GM21390 (cell line): ENCODE measurements around the gene CTIF.

Experiments
- ATAC-seq: cut with Tn5 transposase; IDR thresholded peaks from one replicate; pipeline ENCODE4 v1.9.1; 2021; ENCODE audit not compliant: unreplicated experiment

The CTIF gene

DNA sequence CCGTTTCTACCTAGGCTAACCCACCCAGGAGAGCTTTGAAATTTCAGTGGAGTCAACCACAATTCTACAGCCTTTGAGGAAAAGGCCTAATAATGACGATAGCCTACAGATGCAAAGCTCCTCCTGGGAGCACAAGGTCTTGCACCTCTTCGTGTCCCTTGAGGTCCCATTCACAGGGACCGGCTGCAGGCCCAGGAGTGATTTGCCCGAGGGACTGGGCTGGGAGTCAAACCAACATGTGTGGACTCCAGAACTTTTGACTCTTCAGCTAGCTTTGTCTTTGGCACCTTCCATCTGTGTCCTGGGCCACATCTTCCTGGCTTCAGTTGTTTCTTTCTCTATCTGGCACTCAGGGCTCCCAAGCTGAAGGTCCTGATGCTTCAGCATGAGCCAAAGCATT is 335.4 kb downstream of the CTIF start:
- ATAC-seq: no peak

DNA sequence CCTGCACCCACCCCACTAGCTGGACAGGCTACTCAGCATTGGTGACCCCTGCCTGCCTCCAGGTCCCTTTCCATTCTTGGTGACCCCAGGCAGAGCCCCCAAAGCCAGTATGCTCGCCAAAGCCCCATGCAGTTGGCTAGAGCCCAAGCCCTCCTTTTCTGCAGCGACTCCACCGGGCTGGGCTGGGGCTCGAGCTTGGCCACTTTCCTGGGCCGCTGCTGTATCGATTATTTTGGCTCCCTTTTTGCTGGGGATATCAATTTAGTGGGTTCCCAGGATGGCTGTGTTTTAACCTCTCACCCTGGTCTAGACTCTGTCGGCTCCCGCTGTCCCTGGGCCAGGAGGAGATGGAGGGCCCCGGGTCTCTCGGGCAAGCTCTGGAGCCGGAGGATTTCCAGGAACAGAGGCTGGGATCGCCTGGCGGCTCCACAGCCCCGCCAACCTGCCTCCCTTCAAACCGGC is 335.9 kb downstream of the CTIF start:
- ATAC-seq: no peak

GRCh38 chr18:48875314-48875941 is 336.6 kb downstream of the CTIF start:
- no peak for ATAC-seq

DNA sequence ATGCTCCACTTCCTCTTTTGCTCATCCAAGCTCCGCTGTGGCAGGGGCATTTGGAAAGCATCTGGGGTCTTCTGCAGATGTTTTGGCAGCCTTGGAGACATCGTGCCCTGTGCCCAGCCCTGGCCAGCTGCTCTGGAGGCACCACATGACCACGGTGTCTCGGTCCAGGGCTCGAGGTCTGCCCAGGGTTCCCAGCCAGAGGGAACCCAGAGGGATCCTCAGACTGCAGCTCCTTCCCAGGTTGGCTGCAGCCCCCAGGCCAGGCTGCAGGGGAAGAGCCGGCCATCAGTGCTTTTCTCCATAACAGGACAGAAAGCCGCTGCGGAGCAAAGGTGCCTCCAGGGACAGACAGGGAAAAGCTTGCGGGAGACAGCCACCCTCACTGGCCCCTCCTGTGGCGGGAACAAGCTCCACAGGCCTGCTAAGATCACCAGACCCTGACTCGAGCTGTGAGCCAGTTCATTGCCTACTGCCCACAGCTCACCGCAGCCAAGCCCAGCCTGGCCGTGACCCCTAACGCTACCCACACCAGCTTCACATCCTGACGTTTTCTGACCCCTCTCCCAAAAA is 337.2 kb downstream of the CTIF start:
- ATAC-seq: no peak

DNA sequence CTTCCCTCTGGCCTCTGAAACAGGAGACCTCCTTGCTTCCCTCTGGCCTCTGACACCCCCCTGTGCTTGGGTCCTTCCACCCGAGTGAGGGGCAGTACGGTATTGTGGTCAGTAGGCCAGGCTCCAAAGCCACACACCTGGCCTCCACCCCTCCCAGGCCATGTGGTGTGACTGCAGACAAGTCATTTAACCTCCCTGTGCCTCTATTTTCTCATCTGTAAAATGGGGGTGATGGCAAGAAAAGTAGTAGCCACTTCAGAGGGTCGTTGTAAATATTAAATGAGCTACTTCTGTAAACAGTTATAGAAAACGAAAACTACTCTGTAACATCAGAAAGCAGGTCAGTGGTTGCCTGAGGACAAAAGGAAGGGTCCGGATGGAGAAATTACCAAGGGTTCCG is 337.8 kb downstream of the CTIF start:
- no peak for ATAC-seq

GRCh38 chr18:48877941-48878340 is 339.1 kb downstream of the CTIF start:
- ATAC-seq: no peak

GRCh38 chr18:48878471-48878870 is 339.6 kb downstream of the CTIF start:
- no peak for ATAC-seq

DNA sequence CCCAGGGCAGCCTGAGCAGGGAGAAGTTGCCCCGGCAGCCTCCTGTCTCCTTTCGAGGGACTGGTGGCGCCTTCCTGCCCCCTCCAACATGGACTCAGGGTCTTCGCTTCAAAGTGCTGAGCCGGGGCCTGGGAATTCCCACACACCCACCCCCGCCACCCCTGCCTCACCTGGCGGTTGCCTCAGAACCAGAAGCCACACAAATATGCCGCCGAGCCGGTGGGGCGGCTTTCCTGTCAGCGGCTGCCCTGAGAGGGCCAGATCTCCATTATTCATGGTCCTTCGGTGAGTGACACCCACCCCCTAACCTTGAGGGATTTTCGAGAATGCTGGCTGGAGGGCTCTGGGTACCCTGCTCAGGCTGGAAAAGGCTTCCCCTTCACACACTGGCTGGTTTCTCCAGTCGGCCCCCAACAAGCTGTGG is 340.2 kb downstream of the CTIF start:
- ATAC-seq: no peak

- ATAC-seq: no peak
These were observed 342.1 kb downstream of the CTIF start for GRCh38 chr18:48880931-48881330.

DNA sequence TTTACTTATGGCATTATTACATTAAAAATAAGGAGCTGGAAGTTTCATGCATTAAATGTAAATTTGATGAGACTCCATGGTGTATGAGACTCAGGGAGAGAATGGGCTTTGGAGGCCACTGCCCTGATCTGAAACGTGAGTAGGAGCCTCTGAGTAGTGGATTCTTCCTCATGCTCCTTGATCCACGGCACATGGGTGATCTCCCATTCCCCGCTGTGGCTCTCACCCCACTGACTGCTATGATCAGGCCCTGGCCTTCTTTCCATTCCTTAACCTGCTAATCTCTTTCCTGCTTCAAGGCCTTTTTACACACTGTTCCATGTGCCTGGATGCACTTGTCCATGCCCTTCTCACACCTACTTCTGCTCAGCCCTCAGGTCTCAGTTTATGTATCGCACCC is 343.5 kb downstream of the CTIF start:
- no peak for ATAC-seq

- ATAC-seq: no peak
These were observed 345.5 kb downstream of the CTIF start for GRCh38 chr18:48884306-48884705.

GRCh38 chr18:48884771-48885170 is 345.9 kb downstream of the CTIF start:
- no peak for ATAC-seq

DNA sequence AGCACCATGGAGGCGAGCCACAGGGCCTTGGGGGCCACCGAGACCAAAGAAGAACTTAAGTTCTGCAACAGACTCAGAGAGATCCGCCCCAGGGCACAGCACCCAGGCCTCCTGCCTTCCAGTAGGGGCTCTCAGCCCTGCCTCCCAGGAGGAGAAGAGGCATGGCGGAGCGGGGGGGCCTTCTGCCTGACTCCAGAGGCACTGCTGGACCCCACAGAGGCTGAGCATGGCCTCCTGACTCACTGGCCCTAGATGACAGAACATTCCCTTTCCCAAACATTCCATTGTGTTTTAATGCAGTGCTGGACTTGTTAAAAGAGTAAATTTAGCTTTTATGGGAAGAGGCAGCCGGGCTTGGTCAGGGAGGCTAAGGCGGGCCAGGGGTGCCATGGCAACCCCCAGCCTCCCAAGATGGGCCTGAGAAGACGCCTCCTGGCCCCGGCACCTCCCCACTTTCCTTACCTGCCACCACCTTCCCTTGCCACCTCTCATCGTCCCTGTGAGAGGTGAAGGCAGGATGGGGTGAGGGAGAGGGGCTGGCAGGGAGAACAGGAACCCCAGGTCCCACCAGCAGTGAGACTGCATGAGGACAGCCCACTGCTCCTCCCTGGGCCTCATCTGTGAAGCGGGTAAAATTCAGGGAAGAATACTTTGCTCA is 346.6 kb downstream of the CTIF start:
- no peak for ATAC-seq

- ATAC-seq: no peak
These were observed 347.1 kb downstream of the CTIF start for GRCh38 chr18:48885924-48886400.

DNA sequence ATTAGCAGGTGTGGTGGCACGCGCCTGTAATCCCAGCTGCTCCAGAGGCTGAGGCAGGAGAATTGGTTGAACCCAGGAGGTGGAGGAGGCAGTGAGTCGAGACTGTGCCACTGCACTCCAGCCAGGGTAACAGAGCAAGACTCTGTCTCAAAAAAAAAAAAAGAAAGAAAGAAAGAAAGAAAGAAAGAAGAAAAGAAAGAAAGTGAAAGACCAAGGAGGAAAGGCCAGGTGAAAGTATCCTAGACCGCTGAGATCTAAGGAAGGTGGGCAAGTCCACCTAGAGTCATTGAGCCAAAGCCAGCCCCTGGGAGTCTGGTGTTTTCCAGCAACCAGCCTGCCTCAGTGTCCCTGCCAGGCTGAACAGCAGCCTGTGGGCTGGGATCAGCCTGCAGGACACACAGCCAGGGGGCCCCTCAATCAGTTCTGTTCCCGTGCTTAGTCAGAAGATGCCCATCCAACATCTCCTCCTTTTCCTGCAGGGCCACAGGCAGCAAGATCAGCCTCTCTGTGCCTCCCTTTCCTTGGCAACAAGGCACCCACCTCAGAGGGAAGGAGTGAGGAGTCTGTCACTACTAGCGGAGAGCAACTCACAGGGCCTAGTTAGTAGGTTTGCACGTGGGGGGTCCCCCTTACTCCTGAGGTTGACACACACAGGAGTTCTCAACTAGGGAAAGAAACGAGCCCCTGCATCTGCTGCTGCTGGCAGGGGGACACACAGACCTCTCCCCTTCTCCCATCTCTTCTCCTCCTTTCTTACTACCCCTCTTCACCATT is 347.9 kb downstream of the CTIF start:
- no peak for ATAC-seq

DNA sequence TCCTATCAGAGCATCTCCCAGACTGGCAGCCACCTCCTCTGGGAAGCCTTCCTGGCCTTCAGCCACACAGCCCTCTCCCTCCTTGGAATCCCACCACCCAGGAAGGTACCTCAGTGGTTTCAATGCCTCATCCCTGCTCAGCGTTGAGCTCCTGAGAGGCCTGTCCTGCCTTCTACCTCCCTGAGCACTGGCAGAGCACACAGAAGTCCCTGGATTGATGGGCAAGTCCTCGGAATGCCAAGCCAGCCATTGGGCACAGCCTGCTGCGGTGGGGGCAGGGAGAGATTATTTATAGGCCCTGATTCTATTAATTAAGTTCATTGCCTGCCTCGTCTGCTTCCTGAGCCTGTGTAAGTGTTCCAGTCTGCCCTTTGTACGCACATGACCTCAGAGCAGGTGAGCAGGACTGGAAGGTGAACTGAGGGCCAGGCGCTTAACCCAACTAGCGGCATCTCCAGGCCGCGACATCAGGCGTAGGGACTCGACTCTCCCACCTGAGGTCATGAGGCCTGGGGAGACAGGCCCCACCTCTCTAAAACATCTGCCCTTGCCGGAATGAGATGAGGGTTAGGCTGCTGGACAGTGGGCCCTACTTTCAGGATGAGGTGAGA is 348.6 kb downstream of the CTIF start:
- no peak for ATAC-seq

DNA sequence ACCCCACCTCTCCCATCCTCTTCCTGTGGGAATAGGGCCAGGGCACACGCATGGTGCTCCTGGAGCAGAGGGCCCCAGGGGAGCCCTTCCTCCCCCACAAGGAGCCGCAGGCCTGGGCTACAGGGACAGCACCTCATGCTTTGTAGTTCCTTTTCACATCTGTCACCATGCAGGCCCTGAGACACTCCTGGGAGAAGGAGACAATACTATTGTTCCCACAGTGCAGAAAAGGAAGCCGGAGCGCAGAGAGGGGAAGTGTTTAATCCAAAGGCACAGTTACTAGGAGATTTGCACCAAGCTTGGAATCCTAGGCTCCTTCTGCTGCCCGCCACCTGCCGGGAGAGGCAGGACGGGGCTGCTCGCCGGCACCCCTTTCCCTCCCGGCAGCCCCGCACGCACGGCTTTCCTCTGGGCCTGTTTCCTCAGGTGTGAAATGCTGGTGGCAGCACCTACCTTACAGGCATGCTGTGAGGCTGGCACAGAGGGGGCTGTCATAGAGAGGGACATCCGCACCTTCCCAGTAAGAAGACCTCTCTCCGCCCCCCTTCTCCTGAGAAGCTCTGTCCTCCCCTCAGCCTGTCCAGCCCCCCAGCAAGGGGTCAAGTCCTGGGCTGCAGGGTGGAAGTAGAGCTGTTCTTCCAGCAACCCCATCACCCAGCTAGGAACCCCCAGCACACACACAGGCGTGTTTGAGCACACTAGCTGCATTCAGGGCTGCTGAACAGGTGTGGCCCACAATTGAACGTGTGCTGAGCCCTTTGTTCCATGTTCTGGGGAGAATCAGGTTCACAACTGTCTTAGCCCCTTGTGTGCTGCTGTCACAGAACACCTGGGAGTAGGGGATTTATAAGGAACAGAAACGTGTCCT is 349.3 kb downstream of the CTIF start:
- no peak for ATAC-seq

DNA sequence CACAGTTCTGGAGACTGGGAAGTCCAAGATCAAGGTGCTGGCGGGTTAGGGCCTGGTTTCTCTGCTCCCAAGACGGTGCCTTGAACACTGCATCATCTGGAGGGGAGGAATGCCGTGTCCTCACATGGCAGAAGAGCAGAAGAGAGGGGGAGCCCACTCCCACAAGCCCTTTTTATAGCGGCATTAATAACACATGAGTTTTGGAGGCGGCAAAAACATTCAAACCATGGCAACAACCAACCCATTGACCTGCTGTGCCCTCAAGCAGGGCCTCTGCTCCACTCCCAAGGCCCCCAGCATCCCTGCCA is 349.9 kb downstream of the CTIF start:
- no peak for ATAC-seq

- no peak for ATAC-seq
These were observed 350.5 kb downstream of the CTIF start for GRCh38 chr18:48889115-48889941.
